Epithelial cell of prostate (primary cell): Measurements from ENCODE around the gene ALPL.

ENCODE experiments used
- DNase-seq: peaks from one replicate; pipeline ENCODE4 v3.0.0-alpha.2; 2011; ENCODE audit warnings: low read depth, low spot score
- H3K27ac ChIP-seq: fragments of 450-650 bp; 2 replicates; pipeline ENCODE4 v1.5.1; 2017; ENCODE audit warnings: mild to moderate bottlenecking

Gene ALPL

DNA sequence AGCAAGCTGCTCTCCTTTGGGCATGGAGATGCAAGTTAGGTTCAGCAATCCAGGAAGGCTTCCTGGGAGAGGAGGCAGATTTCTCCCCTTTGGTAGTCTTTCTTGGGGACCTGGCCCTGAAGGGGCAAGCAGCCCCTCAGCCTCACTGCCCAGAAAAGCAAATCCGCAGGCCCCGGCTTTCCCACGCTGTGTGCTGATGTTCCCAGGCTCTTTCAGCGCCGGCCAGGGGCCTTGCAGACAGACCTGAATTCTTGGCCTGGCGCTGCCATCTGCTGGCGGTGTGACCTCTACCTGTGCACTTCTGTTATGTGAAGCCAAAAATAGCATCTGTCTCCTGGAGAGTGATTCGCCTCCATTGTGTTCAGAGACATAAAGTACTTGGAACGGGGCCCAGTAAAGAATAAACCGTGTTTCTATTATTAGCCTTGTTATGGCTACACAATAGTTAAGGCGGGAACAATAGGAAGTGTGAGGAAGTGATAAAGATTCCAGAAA, 64.8 kb downstream of the ALPL start:
- H3K27ac ChIP-seq: no peak overlapping the region
- no peak for DNase-seq

DNA sequence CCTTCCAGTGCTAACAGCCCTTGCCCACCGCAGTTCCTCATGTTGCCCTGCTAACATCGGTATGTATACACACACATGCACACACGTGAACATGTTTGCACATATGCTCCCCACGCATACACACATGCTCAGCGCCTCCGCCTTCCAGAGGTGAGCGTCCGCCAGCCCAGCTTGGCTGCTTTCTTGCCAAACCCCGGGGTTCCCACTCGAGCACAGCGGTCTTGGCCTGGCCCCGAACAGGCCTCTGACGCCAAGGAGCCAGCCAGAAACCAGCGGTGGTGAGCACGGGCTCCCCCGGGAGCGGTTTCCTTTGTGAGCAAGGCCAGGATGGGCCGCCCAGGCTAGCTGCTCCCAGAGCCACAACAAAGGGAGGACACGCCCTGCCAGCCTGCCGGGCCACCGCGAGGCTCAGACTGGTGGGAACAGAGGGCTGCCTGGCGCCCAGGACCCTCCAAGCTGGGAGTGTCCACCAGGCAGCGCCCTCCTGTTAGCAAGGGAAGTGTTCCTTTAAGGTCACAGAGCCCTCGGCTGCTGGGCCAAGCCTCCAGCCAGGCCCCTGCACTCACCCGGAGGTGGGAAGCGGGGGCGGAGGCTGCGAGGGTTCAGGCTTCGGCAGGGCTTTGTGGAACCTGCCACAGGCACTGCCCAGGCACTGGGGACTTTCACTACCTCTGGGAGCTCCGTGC, 65.4 kb downstream of the ALPL start:
- no peak for DNase-seq

DNA sequence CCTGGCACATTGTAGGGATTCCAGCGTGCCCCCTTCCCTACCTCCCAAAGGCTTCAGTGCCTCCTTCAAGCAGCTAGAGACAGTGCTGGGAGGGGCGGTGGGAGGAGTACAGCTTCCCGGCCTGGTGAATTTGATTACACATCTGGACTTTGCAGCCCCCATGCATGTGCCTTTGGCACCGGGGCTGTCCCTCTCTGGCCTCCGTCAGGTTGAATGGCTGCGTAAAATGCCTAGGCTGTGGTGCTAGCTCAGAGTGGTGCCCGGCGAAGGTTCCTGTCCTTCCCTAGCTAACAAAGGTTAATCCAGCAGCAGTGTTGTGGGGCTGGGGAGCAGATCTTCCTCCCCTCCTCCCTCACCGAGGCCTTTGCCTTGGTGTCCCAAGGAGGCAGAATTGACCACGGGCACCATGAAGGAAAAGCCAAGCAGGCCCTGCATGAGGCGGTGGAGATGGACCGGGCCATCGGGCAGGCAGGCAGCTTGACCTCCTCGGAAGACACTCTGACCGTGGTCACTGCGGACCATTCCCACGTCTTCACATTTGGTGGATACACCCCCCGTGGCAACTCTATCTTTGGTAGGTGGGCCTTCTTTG, 66.2 kb downstream of the ALPL start:
- no peak overlapping the region for H3K27ac ChIP-seq
- no peak for DNase-seq

More for the DNA sequence above, 65.4 kb downstream of the ALPL start:
- no peak overlapping the region for H3K27ac ChIP-seq

DNA sequence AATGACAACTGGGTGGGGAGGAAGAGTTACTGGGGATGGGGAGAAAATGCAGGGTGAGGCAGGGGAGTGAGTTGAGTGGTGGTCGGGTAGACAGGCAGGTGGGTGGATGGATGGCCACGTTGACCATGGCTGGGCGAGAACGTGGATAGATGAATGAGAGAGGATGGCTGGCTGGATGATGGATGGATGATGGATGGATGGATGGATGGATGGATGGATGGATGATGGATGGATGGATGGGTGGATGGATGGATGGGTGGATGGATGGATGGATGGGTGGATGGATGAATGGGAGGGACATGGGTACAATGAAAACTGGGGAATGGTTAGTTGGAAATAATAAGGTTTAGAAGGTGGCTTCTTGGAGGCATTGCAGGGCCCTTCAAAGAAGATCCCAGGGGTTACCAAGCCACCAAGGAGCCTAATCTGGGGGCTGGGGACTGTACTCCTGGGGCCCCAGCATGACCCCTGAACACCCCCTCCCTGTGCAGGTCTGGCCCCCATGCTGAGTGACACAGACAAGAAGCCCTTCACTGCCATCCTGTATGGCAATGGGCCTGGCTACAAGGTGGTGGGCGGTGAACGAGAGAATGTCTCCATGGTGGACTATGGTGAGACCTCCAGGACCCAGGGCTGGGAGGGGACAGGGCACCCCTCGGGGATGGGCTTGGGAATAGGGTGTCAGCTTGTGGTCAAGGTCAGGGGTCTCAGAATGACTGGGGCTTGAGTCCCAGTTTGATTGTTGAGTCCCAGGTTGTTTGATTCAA, 67.0 kb downstream of the ALPL start:
- no peak overlapping the region for H3K27ac ChIP-seq
- DNase-seq: no peak

DNA sequence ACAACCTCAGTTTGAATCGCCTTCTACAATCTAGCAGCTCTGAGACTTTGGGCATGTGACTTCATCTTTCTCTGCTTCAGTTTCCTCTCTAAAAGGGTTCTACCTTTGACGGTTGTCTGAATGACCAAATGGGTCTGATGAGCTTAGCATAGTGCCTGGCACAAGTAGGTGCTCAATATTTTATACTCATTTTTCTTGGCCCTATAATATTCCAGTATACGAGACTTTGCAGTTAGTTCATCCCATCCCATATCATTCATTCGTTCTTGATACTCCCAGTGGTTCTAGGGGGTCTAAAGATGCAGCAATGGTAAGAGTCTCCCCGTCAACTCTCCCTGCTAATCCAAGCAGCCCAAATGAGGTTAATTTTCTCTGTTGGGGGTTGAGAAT, 67.6 kb downstream of the ALPL start:
- H3K27ac ChIP-seq: no peak overlapping the region
- no peak for DNase-seq

DNA sequence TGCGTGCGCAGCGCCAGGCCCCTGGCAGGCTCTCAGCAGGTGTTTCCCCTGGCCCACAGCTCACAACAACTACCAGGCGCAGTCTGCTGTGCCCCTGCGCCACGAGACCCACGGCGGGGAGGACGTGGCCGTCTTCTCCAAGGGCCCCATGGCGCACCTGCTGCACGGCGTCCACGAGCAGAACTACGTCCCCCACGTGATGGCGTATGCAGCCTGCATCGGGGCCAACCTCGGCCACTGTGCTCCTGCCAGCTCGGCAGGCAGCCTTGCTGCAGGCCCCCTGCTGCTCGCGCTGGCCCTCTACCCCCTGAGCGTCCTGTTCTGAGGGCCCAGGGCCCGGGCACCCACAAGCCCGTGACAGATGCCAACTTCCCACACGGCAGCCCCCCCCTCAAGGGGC, 68.1 kb downstream of the ALPL start:
- no peak for DNase-seq
- no peak overlapping the region for H3K27ac ChIP-seq

DNA sequence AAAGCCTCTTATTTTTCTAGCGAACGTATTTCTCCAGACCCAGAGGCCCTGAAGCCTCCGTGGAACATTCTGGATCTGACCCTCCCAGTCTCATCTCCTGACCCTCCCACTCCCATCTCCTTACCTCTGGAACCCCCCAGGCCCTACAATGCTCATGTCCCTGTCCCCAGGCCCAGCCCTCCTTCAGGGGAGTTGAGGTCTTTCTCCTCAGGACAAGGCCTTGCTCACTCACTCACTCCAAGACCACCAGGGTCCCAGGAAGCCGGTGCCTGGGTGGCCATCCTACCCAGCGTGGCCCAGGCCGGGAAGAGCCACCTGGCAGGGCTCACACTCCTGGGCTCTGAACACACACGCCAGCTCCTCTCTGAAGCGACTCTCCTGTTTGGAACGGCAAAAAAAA, 68.7 kb downstream of the ALPL start:
- no peak for DNase-seq
- H3K27ac ChIP-seq: no peak overlapping the region

DNA sequence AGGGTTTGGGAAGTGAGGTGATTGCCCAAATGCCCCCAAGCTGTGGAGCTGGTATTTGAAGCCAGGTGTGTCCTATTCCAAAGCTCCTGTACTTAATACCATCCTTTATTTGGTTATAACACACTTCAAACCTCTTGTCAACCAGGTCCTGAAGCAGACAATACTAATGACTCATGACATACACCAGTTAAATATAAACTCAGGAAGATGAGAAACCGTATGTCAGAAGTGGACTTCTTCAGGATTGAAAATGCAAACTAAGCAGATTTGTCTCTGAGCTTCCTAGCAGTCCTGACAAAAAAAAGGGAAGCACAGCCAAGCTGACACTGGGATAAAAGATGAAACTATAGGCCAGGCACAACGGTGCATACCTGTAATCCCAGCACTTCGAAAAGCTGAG, 70.6 kb downstream of the ALPL start:
- DNase-seq: no peak
- H3K27ac ChIP-seq: no peak overlapping the region

DNA sequence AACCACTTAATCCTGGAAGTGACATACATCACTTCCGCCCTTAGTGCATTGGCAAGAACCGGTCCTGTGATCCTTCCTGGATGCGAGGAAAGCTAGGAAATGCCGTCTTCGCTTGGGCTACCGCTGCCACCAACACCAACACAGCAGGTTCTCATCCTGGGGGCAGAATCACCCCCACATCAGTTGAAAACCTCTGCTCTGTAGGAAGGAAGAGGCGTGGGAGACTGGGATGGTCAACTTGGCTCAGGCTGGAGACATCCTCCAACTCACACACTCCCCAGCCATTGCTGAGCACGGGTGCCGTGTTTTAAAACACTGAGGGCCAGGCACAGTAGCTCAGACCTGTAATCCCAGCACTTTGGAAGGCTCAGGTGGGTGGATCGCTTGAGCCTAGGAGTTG, 74.9 kb downstream of the ALPL start:
- no peak for DNase-seq
- H3K27ac ChIP-seq: no peak overlapping the region

DNA sequence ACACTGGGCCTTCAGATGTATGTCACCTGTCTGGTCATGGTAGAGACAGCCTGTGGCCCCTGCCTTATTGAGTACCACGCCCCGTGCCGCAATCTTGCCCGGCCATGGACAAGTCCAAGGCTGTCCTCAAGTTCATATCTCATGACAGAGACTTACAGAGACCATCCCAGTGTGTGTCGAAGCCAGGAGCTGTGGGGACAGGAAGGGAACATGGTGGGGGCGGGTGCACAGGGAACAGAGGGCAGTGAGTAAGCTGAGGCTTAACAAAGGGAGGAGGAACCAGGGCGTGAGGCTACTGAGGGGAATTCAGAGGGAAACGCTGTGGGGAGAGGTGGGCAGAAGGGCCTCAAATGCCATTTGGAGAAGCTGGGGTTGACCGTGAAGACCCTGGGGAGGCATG, 75.8 kb downstream of the ALPL start:
- no peak for DNase-seq
- H3K27ac ChIP-seq: no peak overlapping the region

DNA sequence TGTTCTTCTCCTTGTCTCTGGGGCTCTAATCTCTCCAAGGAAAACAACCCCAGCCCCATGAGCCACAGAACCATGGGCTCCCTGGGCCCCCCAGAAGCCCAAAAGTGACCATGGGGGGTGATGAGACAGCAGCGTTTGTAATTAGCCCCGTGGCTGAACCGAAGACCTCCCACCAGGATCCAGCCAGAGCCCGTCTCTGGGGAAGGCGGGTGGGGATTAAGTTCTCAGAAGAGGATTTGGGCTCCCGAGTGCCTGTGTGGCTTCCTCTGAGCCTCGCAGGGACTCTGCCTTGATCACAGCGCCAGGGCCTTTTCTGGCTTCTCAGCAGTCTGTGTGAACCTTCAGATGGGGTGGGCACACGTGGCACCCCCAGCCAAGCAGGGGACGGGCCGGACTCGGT, 77.0 kb downstream of the ALPL start:
- H3K27ac ChIP-seq: no peak overlapping the region
- no peak for DNase-seq

DNA sequence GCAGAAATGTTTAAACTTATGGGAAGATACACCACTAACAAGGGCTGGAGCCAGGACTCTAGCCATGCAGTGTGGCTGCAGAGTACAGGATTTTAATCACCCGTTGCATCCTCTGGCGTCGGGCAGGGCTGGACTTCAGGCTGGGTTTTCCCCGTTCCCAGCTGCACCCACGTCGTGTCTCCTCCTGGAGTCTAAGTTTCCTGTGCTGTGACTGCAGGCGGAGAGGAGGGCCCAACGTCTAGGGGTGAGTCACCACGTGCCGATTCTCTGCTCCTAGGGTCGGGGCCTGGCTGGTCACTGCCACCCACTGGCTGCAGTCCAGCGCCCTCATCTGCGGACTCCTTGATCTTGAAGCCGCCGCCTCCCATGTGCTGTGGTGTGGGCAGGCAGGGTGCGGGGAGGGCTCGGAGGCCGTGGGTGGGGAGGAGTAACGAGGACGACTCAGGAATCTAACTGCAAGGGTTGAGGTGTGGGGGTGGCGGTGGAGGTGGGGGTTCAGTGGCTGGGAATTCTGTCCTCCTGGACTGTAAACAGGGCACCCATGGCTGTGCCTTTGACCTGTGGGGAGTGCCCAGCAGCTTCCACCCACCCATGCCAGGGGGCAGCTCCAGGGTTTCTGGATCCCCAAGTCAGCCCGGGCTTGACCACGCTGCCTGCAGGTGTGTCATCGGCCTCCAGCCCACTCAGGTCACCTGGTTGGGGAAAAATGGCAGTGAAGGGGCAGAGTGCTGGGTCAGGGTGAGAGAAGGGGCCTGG, 77.8 kb downstream of the ALPL start:
- H3K27ac ChIP-seq: no peak overlapping the region
- no peak for DNase-seq

DNA sequence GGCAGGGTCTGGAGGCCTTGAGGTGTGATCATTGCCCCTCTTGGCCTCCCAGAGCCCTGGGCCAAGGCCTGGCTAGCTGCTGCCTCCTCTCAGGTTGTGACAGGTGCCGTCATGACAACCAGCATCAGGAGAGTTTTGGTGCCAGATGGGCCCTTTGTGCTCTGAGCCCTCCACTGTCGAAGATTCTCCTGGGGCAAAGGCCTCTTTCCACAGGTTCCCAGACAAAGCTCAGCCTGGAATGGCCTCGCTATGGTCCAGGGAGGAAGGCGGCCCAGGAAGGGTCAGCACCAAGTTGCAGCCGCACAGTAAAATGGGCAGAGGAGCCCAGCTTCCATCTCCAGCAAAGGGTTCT, 78.4 kb downstream of the ALPL start:
- no peak overlapping the region for H3K27ac ChIP-seq
- DNase-seq: no peak

DNA sequence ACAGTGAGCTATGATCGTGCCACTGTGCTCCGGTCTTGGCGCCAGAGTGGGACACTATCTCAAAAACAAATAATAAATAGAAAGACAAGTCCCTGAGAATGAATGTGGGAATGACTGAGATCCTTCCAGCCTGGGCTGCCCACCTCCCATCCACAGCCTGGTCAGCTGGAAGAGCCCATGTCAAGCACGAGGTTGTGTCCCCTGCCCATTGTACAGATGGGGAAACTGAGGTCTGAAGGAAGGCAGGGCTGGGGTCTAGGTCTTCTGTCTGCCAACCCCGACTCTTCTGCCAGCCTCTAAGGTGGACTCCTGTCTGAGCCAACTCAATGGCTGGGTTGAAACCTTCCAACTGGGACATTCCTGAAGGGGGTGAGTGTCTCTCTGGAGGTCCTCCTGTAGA, 80.4 kb downstream of the ALPL start:
- no peak for DNase-seq

DNA sequence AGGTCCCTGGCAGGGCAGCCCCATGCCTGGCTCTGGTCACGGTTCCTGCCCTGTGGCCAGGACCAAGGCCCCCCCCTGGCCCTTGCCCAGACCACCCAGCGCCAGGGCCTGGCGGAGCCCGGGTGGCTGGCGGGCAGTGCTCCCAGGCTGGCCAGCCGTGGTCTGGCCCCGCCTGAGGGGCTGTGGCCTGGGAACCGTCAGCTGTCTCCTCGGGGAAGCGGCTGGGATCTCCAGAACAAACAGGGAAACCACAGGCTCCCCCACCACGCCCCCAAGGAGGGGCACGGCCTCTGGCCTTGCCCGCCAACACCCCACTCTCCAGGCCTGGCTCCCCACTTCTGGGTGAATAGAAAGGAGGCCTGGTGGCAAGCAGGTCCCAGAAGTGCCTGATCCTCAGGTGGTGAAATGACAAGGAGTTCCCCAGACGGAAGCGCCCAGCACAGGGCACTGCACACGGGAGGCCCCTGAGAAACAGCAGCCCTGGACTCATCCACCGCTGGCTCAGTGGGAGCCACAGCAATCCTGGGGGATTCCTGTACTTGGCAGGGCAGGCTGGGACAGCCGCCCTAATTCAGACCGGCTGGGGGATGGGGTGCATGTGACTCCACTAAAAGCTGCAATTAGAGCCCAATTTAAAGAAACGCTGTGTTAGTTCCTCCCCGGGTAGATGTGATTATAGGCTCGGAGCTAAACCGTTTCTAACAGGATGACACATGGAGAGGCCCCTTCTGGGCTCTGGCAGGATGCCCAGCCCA, 81.1 kb downstream of the ALPL start:
- no peak overlapping the region for H3K27ac ChIP-seq

More for the DNA sequence above, 80.4 kb downstream of the ALPL start:
- no peak overlapping the region for H3K27ac ChIP-seq

DNA sequence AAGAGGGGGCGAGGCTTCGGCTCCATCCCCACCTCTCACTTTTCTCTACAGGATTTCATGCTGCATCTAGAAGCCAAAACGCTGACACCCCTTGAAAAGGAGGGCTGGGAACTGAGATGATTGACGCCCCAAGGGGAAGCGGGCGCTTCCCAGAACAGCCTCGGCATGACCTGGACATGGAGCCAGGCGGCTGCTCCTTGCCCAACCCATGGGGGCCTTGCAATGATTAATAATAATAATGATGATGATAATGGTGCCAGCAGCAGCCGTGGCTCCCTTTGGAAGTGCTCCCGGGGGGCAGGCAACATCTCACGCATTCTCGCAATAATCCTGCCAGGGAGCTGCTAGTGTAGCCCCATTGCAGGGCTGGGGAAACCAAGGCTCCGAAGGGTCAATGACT, 81.7 kb downstream of the ALPL start:
- no peak overlapping the region for H3K27ac ChIP-seq
- DNase-seq: no peak

More for the DNA sequence above, 81.1 kb downstream of the ALPL start:
- no peak for DNase-seq

DNA sequence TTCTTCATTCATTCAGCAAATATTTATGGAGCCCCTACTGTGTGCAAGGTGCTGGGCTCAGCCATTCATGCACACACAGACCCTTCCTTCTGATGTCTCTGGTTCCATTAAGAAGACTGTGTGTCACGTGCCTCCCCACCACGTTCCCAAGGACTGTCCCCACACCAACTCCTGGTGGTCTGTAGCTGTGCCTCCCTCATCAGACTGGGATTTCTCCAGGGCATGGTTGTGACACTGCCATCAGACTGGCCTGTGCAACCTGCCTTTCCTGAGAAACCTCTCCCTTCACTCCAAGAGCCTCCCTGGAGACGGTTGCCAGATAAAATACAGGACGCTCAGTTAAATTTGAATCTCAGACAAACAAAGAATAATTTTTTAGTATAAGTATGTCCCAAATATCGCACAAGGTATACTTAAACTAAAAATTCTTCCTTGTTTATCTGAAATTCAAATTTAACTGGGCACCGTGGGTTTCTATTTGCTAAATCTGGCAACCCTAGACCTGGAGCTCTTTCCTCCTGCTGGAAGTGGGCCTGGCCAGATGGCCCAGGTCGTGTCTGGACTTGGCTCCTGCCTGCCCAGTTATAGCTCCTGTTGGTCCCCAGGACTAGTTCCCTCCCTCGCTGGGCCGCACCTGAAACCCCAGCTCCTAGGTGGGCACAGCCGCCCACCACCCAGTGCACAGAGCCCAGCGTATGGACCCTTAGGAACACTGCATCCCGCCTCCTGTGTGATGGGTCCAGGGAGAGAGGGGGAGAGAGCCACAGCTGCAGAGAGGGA, 83.1 kb downstream of the ALPL start:
- H3K27ac ChIP-seq: no peak overlapping the region
- DNase-seq: no peak

DNA sequence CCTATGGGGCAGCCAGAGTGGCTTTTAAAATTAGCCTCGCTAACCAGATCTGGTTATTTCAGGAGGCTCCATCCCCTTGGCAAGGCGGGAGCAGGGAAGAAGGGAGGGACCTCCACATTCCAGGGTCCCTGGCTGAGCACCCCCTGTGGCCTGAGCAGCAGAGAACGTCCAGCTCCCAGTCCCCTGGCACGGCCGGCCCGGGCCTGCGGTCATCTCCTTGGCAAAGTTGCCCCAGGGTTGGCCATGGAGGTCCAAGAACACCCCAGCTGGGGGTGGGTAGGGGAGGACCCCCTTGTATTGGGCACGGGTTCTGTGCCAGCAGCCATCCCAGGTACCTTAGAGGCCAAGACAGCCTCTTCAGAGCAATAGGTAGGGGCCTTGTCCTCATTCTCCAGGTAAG, 84.0 kb downstream of the ALPL start:
- no peak for DNase-seq
- no peak overlapping the region for H3K27ac ChIP-seq

DNA sequence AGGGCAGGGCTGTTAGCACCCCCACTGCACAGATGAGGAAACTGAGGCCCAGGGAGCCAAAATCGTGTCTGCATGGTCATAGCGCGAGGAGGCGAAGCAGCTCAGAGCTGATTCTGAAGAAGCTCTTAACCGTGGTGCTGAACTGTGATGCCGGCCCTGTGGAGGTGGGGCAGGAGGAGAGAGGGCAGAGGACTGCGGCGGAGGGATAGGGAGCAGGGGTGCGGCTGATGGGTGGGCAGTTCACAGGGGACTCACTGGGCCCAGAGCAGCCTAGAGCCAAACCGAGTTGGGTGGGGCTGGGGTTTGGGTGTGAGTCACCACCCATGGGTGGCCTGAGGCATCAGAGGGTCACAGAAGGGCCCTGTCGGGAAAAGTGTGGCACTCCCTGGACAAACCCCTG, 85.3 kb downstream of the ALPL start:
- H3K27ac ChIP-seq: no peak overlapping the region
- no peak for DNase-seq
